Epithelial cell of proximal tubule (primary cell): ENCODE data around the gene VEGFB. TPM values are rescaled to one million over a fixed set of nuclear protein-coding genes. Genes with fewer than 3 reads are reported as not detected.
A peak's percentile ranks its signal among the peaks of the same experiment; 100 is the strongest.

Source experiments
- DNase-seq: peaks from one replicate; pipeline ENCODE4 v3.0.0-alpha.2; 2011; ENCODE audit warnings: low read depth
- H3K4me3 ChIP-seq: 2 replicates; pipeline ENCODE4 v1.5.1; 2011; ENCODE audit warnings: low read depth, mild to moderate bottlenecking, low read length
- total RNA-seq: library from RNA; depleted of rRNA; stranded (reverse); fragments of >200 nt; gene quantifications from 2 replicates; pipeline ENCODE4 v1.2.3, GENCODE V29; 2015
- TF ChIP-seq, protein P1 (sequence below): conservative IDR thresholded peaks from 2 replicates; pipeline ENCODE4 v1.5.1; 2012; ENCODE audit warnings: low read depth, mild to moderate bottlenecking, low read length

The VEGFB gene
- total RNA-seq, 1 donor from 2014 or later: 15.6 TPM

DNA sequence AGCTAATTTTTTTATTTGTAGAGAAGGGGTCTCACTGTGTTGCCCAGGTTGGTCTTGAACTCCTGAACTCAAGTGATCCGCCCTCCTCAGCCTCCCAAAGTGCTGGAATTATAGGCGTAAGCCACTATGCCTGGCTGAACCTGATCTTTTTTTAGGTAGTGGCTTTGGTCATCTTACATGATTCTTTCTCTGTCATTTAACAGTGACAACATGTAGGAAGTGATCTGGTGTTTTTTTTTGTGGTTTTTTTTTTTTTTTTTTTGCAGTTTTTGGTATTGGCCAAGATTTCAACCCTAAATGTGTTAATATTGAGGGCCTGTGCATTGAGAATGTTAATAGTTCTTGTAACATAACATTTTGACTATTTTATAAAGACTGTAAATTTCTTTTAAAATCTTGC lies 35.9 kb upstream of the VEGFB start:
- TF ChIP-seq, protein P1, sequence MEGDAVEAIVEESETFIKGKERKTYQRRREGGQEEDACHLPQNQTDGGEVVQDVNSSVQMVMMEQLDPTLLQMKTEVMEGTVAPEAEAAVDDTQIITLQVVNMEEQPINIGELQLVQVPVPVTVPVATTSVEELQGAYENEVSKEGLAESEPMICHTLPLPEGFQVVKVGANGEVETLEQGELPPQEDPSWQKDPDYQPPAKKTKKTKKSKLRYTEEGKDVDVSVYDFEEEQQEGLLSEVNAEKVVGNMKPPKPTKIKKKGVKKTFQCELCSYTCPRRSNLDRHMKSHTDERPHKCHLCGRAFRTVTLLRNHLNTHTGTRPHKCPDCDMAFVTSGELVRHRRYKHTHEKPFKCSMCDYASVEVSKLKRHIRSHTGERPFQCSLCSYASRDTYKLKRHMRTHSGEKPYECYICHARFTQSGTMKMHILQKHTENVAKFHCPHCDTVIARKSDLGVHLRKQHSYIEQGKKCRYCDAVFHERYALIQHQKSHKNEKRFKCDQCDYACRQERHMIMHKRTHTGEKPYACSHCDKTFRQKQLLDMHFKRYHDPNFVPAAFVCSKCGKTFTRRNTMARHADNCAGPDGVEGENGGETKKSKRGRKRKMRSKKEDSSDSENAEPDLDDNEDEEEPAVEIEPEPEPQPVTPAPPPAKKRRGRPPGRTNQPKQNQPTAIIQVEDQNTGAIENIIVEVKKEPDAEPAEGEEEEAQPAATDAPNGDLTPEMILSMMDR: no peak
- no peak for DNase-seq

DNA sequence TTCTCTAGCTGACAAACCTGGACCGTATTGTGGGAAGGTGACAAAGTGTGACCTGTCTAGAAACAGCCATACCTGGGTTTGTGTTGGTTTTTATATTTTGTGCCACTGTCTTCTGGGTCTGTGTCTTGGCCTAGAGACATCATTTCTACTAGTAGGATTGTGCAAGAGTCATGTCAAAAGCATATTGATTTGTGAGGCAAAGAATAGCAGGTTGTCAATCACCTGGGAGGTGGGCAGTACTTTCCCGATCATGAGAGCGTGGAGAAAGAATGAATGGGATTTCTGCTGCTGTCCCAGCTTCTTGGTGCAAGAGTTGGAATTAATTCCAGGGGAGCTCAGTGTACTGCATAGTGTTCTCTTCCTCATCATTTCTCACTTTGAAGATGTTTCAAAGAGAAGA lies 32.8 kb upstream of the VEGFB start:
- no peak overlapping the region for H3K4me3 ChIP-seq
- no peak for DNase-seq
- TF ChIP-seq, protein P1: no peak

More for the DNA sequence above, 35.9 kb upstream of the VEGFB start:
- H3K4me3 ChIP-seq: no peak overlapping the region

DNA sequence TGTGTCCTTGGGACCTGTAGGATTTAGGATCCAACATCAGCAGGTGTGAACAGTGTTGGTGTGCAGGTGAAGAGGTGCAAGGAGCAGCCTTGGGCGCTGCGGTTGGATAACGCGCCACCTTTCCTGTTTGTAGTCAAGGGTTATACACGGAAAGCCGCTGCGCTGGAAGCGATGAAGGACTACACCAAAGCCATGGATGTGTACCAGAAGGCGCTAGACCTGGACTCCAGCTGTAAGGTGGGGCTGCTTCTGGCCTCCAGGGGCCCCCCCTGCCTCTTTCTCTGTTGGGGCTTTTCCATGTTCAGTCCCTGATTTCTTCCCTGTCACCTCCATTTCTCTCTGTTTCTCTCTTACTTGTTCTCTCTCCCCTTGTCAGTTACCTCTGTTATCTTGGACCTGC lies 31.4 kb upstream of the VEGFB start:
- no peak for DNase-seq
- TF ChIP-seq, protein P1: no peak
- H3K4me3 ChIP-seq: no peak overlapping the region

DNA sequence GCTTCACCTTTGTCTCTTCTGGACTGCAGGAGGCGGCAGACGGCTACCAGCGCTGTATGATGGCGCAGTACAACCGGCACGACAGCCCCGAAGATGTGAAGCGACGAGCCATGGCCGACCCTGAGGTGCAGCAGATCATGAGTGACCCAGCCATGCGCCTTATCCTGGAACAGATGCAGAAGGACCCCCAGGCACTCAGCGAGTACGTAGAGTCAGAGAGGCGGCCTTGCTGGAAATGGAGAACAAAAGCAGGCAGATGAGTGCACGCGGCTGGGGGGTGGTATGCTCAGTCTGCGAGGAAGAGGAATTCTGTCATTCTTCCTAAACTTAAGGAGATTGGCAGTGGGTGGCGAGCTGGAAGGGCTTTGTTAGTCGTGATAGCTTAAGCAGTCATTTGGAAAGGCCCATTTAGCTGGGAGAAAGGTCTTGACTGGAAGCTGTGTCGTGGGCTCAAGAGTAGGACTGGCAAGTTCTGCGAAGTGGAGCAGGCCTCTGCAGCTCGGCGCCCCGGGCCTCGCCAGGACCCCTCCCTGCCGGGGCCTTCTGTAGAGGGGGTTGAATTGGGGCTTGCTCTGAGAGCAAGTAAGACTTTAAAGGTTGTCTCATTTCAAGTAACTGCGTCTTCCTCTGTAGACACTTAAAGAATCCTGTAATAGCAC lies 30.8 kb upstream of the VEGFB start:
- no peak overlapping the region for H3K4me3 ChIP-seq
- no peak for DNase-seq
- TF ChIP-seq, protein P1: no peak

DNA sequence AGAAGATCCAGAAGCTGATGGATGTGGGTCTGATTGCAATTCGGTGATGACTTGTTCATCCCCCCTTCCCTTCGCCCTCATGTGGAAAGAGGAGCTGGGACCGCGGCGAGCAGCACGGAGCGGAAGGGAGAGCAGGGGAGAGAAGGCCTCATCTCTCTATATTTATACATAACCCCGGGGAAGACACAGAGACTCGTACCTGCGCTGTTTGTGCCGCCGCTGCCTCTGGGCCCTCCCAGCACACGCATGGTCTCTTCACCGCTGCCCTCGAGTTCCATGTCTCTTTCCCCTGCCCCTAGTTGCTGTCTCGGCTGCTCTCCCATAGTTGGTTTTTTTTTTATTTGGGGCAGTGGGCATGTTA lies 30.3 kb upstream of the VEGFB start:
- DNase-seq: no peak
- no peak overlapping the region for H3K4me3 ChIP-seq
- TF ChIP-seq, protein P1: no peak

DNA sequence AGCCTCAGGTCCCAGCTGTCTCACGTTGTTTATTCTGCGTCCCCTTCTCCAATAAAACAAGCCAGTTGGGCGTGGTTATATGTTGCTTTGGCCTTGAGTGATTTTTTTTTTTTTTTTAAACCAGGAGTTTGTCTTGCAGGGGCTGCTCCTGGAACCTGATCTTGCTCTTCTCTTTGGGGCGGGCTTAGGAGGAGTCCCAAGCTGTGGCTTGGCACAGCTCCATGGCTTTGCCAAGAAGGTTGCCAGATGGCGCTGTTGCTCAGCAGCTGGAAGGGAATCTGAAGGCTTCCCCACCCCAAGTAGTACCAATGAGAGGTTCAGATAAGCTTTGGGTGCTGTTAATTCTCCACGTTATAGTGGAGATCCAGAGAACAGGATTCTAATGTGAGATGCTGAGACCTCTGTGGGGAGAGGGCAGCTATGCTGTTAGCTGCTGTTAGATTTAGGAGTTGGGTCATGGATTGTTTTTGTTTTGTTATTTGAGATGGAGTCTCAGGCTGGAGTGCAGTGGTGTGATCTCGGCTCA lies 29.9 kb upstream of the VEGFB start:
- H3K4me3 ChIP-seq: no peak overlapping the region
- DNase-seq: no peak
- TF ChIP-seq, protein P1: peak; percentile 82
